Measurements from ENCODE around the gene TSR2.

TSR2 gene

GRCh38 chrX:54439960-54440871, at the start of gene TSR2:
TSR2 (plus strand) TSS chrX:54440404; CDS start chrX:54440422, 18 bp downstream.
- DNase-seq (ENCODE audit: insufficient read length, low spot score), result no peak
- FAIRE-seq, result peak; percentile 79
- TF ChIP-seq CTCF (IDR thresholded peaks at IDR 0.05; ENCODE audit: insufficient read depth, missing control alignments), result peak; percentile 30

- no peak for DNase-seq (ENCODE audit: insufficient read length, low spot score)
- no peak for FAIRE-seq
- no peak for TF ChIP-seq CTCF (IDR thresholded peaks at IDR 0.05; ENCODE audit: insufficient read depth, missing control alignments)
These were observed 43.1 kb upstream of the TSR2 start for GRCh38 chrX:54397113-54397512.

GRCh38 chrX:54407266-54407665, 32.9 kb upstream of the TSR2 start:
- FAIRE-seq (no peak), DNase-seq (ENCODE audit: insufficient read length, low spot score) (no peak)
- TF ChIP-seq CTCF (IDR thresholded peaks at IDR 0.05; ENCODE audit: insufficient read depth, missing control alignments), result no peak

GRCh38 chrX:54411732-54412131, 28.5 kb upstream of the TSR2 start:
- DNase-seq (ENCODE audit: insufficient read length, low spot score) (no peak), FAIRE-seq (no peak)
- TF ChIP-seq CTCF (IDR thresholded peaks at IDR 0.05; ENCODE audit: insufficient read depth, missing control alignments), result no peak

- no peak for TF ChIP-seq CTCF (IDR thresholded peaks at IDR 0.05; ENCODE audit: insufficient read depth, missing control alignments)
- DNase-seq (ENCODE audit: insufficient read length, low spot score) (no peak), FAIRE-seq (no peak)
These were observed 26.5 kb upstream of the TSR2 start for GRCh38 chrX:54413753-54414152.

- TF ChIP-seq CTCF (IDR thresholded peaks at IDR 0.05; ENCODE audit: insufficient read depth, missing control alignments), result no peak
- FAIRE-seq (no peak), DNase-seq (ENCODE audit: insufficient read length, low spot score) (no peak)
These were observed 24.5 kb upstream of the TSR2 start for GRCh38 chrX:54415534-54416350.

All from D721Med (cell line).